Neural progenitor cell (in vitro differentiated cells): Measurements from ENCODE around the gene ATP6V0D1. TPM values are rescaled to one million over a fixed set of nuclear protein-coding genes. Genes with fewer than 3 reads are reported as not detected.

ENCODE experiments used
- DNase-seq: peaks from one replicate; pipeline ENCODE4 v3.0.0-alpha.2; 2016; ENCODE audit warnings: low spot score
- H2AFZ ChIP-seq: fragments of 200-600 bp; sonication (generic); replicated peaks from 2 replicates; pipeline ENCODE4 v1.6.1; 2016; ENCODE audit warnings: antibody characterized with exemption
- H3F3A ChIP-seq: fragments of 200-600 bp; sonication (generic); 2 replicates; pipeline ENCODE4 v1.6.1; 2016; ENCODE audit warnings: antibody characterized with exemption, low read depth
- H3K27ac ChIP-seq: fragments of 200-600 bp; sonication (generic); 2 replicates; pipeline ENCODE4 v1.5.1; 2016; ENCODE audit warnings: mild to moderate bottlenecking
- H3K27me3 ChIP-seq: fragments of 200-600 bp; sonication (generic); 2 replicates; pipeline ENCODE4 v1.6.1; 2016; ENCODE audit warnings: mild to moderate bottlenecking, moderate library complexity
- H3K36me3 ChIP-seq: fragments of 200-600 bp; sonication (generic); 2 replicates; pipeline ENCODE4 v1.5.1; 2016
- H3K4me1 ChIP-seq: fragments of 200-600 bp; sonication (generic); 2 replicates; pipeline ENCODE4 v1.6.1; 2016; ENCODE audit warnings: mixed run types
- H3K4me2 ChIP-seq: fragments of 200-600 bp; sonication (generic); 2 replicates; pipeline ENCODE4 v1.6.1; 2016
- H3K4me3 ChIP-seq: fragments of 200-600 bp; sonication (generic); 2 replicates; pipeline ENCODE4 v1.5.1; 2016
- H3K79me2 ChIP-seq: fragments of 200-600 bp; sonication (generic); 2 replicates; pipeline ENCODE4 v1.6.1; 2016; ENCODE audit warnings: low read depth
- H3K9ac ChIP-seq: fragments of 200-600 bp; sonication (generic); 2 replicates; pipeline ENCODE4 v1.6.1; 2016
- H3K9me3 ChIP-seq: fragments of 200-600 bp; sonication (generic); 2 replicates; pipeline ENCODE4 v1.5.1; 2016; ENCODE audit warnings: low read depth
- H4K20me1 ChIP-seq: fragments of 200-600 bp; sonication (generic); 2 replicates; pipeline ENCODE4 v1.6.1; 2016; ENCODE audit warnings: low read depth
- H3K27ac Mint-ChIP-seq: 3 replicates; pipeline ENCODE4 v1.8.0; 2021; ENCODE audit warnings: mixed read lengths
- H3K27me3 Mint-ChIP-seq: 2 replicates; pipeline ENCODE4 v1.8.0; 2022; ENCODE audit warnings: low read depth, mild to moderate bottlenecking, inconsistent platforms, moderate library complexity, mixed read lengths; ENCODE audit not compliant: insufficient read depth
- H3K36me3 Mint-ChIP-seq: 3 replicates; pipeline ENCODE4 v1.8.0; 2021; ENCODE audit warnings: mixed read lengths
- H3K4me1 Mint-ChIP-seq: 3 replicates; pipeline ENCODE4 v1.8.0; 2021; ENCODE audit warnings: mixed read lengths
- H3K4me3 Mint-ChIP-seq: 3 replicates; pipeline ENCODE4 v1.8.0; 2021; ENCODE audit warnings: mild to moderate bottlenecking, moderate library complexity, mixed read lengths
- H3K9me3 Mint-ChIP-seq: 3 replicates; pipeline ENCODE4 v1.8.0; 2020; ENCODE audit warnings: mixed read lengths
- EZH2 ChIP-seq: fragments of 200-600 bp; sonication (generic); IDR thresholded peaks from 2 replicates; pipeline ENCODE4 v1.6.1; 2017; ENCODE audit warnings: antibody characterized with exemption, mild to moderate bottlenecking, moderate library complexity
- EZH2phosphoT487 ChIP-seq: fragments of 200-600 bp; sonication (generic); IDR thresholded peaks from 2 replicates; pipeline ENCODE4 v1.6.1; 2017; ENCODE audit warnings: antibody characterized with exemption
- total RNA-seq: library from RNA; depleted of rRNA; stranded (reverse); fragments of >200 nt; gene quantifications from 2 replicates; pipeline ENCODE4 v1.2.3, GENCODE V29; 2015; ENCODE audit warnings: low replicate concordance
- TF ChIP-seq, protein P1 (sequence below): fragments of 200-600 bp; sonication (generic); IDR thresholded peaks from 2 replicates; pipeline ENCODE4 v1.5.1; 2017; ENCODE audit warnings: antibody characterized with exemption, mild to moderate bottlenecking

The ATP6V0D1 gene
- total RNA-seq, 1 donor from 2014 or later: 29.7 TPM

DNA sequence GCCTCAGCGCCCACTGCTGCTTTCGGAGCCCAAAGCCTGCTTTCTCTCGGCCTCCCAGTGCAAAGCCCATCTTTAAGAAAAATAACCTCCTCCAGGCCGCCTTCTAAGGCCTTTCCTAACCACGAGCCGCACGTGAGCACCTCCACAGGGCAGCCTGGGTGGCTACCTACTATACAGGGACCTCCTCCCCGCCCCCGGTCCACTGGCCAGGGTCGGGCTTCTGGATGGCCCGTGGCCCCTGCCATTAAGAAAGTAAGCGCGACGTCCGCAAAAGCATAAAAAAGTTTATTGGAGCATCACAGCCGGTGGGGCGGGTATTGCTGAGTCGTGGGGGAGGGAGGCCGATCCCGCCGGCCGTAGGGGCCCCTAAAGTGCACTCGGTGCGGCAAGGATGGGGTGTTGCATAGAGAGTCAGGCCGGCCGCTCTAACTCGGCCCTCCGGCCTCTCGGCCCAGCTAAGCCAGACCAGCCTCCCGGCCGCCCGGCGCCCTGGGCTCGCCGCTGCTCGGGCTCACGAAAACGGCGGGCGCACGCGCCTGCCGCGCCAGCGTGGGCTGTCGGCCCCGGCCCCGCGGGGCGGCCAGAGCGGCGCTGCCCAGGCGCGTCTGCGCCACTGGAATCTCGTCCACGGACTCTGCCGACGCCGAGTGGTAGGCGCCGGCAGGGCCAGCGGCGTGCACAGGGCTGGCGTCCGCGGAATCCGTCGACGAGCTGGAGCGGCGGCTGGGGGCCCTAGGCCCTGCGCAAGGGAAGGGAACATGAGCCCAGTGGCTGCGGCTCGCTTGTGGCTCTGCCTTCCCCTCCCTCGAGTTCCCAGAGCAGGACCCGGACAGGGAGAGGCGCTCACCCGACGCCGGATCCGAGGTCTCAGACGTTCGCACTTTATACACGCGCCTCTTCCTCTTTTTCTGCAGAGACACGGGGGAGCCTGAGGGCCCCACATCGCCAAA is 86.5 kb downstream of the ATP6V0D1 start:
- Histone ChIP-seq H3K36me3 (no peaks in the 10 kb centered on the region), H3F3A (peaks cover 40% of the 10 kb centered on the region), H4K20me1 (peaks cover 16% of the 10 kb centered on the region), H3K27me3 (peaks cover 69% of the 10 kb centered on the region), H3K4me1 (peaks cover 43% of the 10 kb centered on the region), H3K9ac (no peak overlapping the region), H2AFZ (no peak overlapping the region), H3K4me3 (peak overlapping the region; percentile 33), H3K79me2 (no peaks in the 10 kb centered on the region), H3K9me3 (no peaks in the 10 kb centered on the region), H3K4me2 (peak overlapping the region; percentile 60), H3K27ac (no peak overlapping the region)
- Mint-ChIP-seq H3K27me3 (peaks cover 15% of the 10 kb centered on the region), H3K4me3 (peak overlapping the region; percentile 79), H3K36me3 (no peaks in the 10 kb centered on the region), H3K4me1 (peaks cover 49% of the 10 kb centered on the region), H3K9me3 (no peaks in the 10 kb centered on the region), H3K27ac (no peak overlapping the region)
- TF ChIP-seq EZH2phosphoT487 (peak; percentile 90), EZH2 (peak; percentile 98)
- TF ChIP-seq, protein P1, sequence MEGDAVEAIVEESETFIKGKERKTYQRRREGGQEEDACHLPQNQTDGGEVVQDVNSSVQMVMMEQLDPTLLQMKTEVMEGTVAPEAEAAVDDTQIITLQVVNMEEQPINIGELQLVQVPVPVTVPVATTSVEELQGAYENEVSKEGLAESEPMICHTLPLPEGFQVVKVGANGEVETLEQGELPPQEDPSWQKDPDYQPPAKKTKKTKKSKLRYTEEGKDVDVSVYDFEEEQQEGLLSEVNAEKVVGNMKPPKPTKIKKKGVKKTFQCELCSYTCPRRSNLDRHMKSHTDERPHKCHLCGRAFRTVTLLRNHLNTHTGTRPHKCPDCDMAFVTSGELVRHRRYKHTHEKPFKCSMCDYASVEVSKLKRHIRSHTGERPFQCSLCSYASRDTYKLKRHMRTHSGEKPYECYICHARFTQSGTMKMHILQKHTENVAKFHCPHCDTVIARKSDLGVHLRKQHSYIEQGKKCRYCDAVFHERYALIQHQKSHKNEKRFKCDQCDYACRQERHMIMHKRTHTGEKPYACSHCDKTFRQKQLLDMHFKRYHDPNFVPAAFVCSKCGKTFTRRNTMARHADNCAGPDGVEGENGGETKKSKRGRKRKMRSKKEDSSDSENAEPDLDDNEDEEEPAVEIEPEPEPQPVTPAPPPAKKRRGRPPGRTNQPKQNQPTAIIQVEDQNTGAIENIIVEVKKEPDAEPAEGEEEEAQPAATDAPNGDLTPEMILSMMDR: no peak
- DNase-seq: peak; percentile 72

DNA sequence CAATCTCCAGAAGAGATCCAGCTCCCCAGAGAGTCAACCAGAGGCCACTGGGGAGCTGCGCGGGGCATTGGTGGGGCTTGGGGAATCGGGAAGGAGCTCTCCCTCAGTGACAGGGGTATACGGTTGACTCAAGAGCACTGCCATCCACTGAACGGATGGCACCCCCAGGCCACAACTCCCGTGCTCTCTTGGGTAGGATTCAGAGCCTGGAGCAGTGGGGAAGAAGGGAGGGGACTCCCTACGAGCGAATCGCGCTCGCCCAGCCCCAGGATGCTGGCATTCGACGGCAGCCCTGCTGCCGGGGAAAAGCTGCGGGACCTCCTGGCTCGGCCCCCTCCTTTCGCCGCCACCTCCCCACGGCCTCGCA is 87.2 kb downstream of the ATP6V0D1 start:
- TF ChIP-seq, protein P1: no peak
- TF ChIP-seq EZH2phosphoT487: no peak
- no peak for TF ChIP-seq EZH2
- Histone ChIP-seq H3K36me3 (no peaks in the 10 kb centered on the region), H3K4me3 (peak overlapping the region; percentile 33), H3K79me2 (no peaks in the 10 kb centered on the region), H3K27me3 (peaks cover 64% of the 10 kb centered on the region), H3K4me1 (peaks cover 43% of the 10 kb centered on the region), H3K27ac (no peak overlapping the region), H3K9ac (no peak overlapping the region), H3K4me2 (peak overlapping the region; percentile 60), H3K9me3 (no peaks in the 10 kb centered on the region), H3F3A (peaks cover 40% of the 10 kb centered on the region), H2AFZ (no peak overlapping the region), H4K20me1 (peaks cover 16% of the 10 kb centered on the region)
- Mint-ChIP-seq H3K4me3 (peak overlapping the region; percentile 79), H3K27me3 (peaks cover 15% of the 10 kb centered on the region), H3K36me3 (no peaks in the 10 kb centered on the region), H3K4me1 (peaks cover 51% of the 10 kb centered on the region), H3K9me3 (no peaks in the 10 kb centered on the region), H3K27ac (no peak overlapping the region)
- no peak for DNase-seq

DNA sequence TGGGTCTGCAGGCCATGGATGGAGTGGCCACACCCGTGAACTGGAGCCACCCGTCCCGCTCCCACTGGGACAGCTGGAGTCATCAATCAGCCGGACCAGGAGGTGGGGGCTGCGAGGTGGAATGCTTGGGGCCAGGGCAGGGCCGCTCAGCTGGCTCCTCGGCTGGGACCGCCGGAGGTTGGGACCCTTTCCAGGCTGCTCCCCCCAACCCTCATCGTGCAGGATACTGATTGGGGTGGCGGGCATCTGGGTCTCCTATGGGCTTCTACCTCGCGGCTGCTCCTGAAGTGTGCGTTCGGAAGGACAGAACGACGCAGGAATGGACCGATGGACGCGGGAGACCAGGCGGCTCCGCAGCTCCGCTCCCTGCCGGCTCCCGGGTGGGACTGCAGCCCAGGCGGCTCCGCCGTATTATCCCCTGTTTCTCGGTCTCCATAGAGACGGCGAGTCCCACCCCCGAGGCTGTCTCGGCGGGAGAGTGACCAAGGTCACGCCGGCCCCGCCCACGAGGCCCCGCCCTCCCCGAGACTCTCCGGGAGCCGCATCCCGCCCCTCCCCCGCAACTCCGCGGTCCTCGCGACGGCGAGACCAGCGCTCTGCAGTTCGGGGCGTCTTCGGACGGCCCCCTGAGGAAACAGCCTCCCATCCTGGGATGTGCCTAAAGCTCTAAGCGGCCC is 87.7 kb downstream of the ATP6V0D1 start, which contains the start of gene TPPP3:
TSS of gene TPPP3 (minus strand) at position 388 of the 677 bp plus-strand sequence. CDS start 2,387 bp downstream, outside the sequence.
- peaks cover 13% of the 10 kb centered on the region for H3K27me3 Mint-ChIP-seq
- peak within 1 kb of the TSS; percentile 33 for H3K4me3 ChIP-seq
- H3K4me1 Mint-ChIP-seq: peaks cover 54% of the 10 kb centered on the region
- H3K4me1 ChIP-seq: peaks cover 44% of the 10 kb centered on the region
- no peaks in the 10 kb centered on the region for H3K9me3 ChIP-seq
- peak within 1 kb of the TSS; percentile 60 for H3K4me2 ChIP-seq
- peak within 1 kb of the TSS; percentile 4 for H2AFZ ChIP-seq
- no peaks in the 10 kb centered on the region for H3K36me3 Mint-ChIP-seq
- peaks cover 40% of the 10 kb centered on the region for H3F3A ChIP-seq
- peak within 1 kb of the TSS; percentile 79 for H3K4me3 Mint-ChIP-seq
- no peaks in the 10 kb centered on the region for H3K79me2 ChIP-seq
- H3K27ac ChIP-seq: no peak within 1 kb of the TSS
- H3K27ac Mint-ChIP-seq: peak within 1 kb of the TSS; percentile 57
- TF ChIP-seq EZH2: no peak
- TF ChIP-seq, protein P1: peak; percentile 66
- H3K9ac ChIP-seq: no peak within 1 kb of the TSS
- H3K27me3 ChIP-seq: peaks cover 59% of the 10 kb centered on the region
- DNase-seq: peak; percentile 87
- no peaks in the 10 kb centered on the region for H3K36me3 ChIP-seq
- no peaks in the 10 kb centered on the region for H3K9me3 Mint-ChIP-seq
- H4K20me1 ChIP-seq: peaks cover 16% of the 10 kb centered on the region
